SK-N-DZ (cell line): ENCODE measurements around the gene PRTG.
A peak's percentile ranks its signal among the peaks of the same experiment; 100 is the strongest.
"Not testable (repeated sequence)": the region's sequence is repeated elsewhere in the genome, so short reads cannot be mapped to it uniquely, and the experiment has no call there.

ENCODE experiments used
- DNase-seq: peaks from one replicate; pipeline ENCODE4 v3.0.0-alpha.2; 2015; ENCODE audit warnings: low spot score

Gene PRTG

DNA sequence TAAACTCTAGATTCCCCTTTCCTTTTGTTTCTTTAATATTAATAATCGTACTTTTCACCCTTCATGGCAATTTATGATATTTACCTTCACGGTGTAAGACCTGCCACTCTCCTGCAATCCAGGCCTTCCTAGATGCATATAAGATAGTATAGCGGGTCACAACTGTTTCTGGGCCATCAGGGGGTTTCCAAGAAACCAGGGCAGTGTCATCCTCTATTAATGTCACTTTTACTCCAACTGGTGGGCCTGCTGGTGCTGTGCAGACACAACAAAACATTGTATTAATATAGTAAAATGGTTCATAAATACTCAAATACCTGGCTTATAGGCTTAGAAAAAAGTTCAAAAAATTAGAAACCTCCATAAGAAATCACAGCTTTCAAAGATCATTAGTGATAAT is 105.9 kb downstream of the PRTG start:
- no peak for DNase-seq

- no peak for DNase-seq
Measured at GRCh38 chr15:55633731-55634130, 109.2 kb downstream of the PRTG start.

DNA sequence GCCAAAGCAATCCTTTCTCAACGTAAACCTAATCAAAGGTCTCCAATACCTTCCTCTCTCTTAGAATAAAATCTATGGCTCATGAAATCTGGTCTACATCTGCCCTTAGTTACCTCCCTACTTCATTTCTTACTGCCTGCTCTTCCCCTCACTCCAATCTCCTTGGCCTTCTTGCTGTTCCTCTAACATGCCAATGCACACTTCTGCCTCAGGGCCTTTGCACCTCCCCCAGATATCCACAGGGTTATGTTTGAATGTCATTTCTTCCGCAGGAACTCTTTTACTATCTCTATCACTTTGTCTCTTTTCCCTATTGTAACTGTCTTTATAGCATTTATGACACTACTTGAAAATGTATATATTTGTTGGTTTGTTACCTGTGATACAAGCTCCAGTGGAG is 110.5 kb downstream of the PRTG start:
- DNase-seq, result no peak

- DNase-seq, result no peak
Measured at GRCh38 chr15:55630858-55631257, 112.1 kb downstream of the PRTG start.

DNA sequence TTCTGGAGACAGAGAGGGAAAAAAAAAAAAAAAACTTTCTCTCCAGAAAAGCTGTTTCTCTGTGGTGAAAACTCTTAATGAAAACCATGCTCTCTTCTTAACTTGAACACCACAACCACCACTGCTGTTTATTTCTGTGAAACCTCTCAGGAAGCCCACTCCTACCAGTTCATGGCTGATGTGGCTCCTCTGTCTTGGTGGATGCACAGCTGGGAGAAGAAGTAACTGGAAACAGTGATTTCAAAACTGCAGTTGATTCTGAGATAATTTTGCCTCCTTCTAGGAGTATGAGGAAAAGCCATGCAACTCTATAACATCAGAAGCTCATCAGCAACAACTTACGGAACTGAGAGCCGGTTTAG is 114.6 kb downstream of the PRTG start:
- no peak for DNase-seq

DNA sequence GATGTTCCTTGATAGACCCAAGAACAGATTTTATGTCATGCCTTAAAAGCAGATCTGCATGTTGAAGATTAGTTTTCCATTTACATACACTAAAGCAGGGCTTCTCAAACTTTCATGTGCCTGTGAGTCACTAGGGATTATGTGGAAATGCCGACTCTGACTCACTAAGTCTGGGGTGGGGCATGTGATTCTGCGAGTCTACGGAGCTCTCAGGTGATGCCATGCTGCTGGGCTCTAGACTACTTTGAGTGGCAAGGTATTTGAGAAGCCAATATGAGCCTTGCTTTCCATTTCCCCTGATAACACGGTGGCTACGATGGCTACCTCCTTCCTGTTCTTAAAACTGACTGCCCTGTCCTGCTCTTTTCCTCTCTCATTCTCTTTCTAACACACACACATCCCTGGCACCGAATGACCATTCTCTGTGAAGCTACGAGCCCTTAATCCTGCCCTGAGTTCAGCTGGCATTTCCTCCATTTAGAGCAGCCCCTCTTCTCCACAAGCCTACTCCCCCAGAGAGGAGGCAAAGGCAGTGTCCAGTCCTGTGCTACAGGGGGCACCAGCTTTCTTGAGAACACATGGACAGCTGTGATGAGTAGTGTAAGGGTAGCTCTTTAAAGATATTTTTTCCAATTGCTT is 115.1 kb downstream of the PRTG start:
- no peak for DNase-seq

GRCh38 chr15:55619783-55620182 is 123.2 kb downstream of the PRTG start:
- DNase-seq, result no peak

GRCh38 chr15:55618387-55618786 is 124.6 kb downstream of the PRTG start:
- no peak for DNase-seq

DNA sequence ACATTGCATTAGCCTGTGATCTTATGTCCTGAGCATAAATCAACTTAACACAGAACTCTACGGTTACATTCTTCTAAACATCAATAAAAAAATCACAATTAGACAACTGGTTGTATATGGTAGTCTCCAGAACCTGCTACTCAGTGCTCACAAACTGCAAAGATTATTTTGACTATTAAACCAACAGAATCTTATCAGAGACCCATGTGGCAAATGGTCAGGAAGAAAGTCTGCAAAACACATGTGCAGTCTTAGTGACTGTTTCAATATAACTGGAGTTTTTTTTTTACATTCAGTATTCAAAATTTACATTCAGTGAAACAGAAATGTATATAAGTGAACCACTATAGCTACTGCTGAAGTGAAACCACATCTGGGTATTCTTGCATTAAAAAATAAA is 127.5 kb downstream of the PRTG start:
- DNase-seq, result no peak

- no peak for DNase-seq
Measured at GRCh38 chr15:55613727-55614126, 129.2 kb downstream of the PRTG start.

- no peak for DNase-seq
Measured at GRCh38 chr15:55606214-55606613, 136.7 kb downstream of the PRTG start.

- DNase-seq, result no peak
Measured at GRCh38 chr15:55601374-55601773, 141.6 kb downstream of the PRTG start.

DNA sequence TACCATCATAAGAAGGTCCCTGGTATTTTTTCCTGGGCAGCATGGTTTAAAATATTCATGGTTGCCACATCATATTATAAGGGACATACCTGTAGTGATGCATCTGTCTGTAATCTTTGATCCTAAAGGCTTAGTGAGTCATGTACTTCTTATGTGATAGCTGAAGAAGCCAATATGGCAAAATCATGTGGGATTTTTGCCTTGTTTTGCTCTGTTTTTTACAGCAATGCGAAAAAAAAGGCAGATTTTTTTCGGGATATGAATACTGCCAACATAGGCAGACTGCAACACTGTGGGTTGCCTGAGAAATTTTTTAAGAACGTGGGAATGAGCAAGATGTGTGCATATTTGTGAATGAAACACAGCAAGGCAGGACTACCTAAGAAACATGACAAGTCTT is 143.5 kb downstream of the PRTG start:
- no peak for DNase-seq

- DNase-seq, result not testable (repeated sequence)
Measured at GRCh38 chr15:55593019-55593418, 149.9 kb downstream of the PRTG start.

GRCh38 chr15:55590788-55591187 is 152.2 kb downstream of the PRTG start:
- no peak for DNase-seq

GRCh38 chr15:55589287-55589686 is 153.7 kb downstream of the PRTG start:
- peak; percentile 87 for DNase-seq

DNA sequence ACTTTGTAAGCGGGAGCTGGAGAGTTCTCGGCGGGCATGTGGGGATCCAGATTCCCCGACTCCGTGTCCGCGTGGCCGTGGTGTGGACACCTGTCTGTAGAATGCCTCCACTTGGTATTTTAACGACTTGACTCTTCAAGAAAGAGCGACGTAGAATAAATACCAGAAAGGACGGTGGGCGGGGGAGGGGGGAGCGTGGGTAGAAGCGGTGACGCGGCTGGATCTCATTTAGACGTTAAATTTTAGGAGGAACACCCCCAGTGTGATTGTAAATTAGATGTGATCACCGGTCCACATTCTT is 154.2 kb downstream of the PRTG start:
- DNase-seq, result no peak

GRCh38 chr15:55588070-55588814 is 154.7 kb downstream of the PRTG start, which contains the start of gene PYGO1:
TSS of gene PYGO1 (minus strand) at chr15:55588345. CDS start at chr15:55587883, 462 bp downstream.
- DNase-seq, result peak; percentile 77

DNA sequence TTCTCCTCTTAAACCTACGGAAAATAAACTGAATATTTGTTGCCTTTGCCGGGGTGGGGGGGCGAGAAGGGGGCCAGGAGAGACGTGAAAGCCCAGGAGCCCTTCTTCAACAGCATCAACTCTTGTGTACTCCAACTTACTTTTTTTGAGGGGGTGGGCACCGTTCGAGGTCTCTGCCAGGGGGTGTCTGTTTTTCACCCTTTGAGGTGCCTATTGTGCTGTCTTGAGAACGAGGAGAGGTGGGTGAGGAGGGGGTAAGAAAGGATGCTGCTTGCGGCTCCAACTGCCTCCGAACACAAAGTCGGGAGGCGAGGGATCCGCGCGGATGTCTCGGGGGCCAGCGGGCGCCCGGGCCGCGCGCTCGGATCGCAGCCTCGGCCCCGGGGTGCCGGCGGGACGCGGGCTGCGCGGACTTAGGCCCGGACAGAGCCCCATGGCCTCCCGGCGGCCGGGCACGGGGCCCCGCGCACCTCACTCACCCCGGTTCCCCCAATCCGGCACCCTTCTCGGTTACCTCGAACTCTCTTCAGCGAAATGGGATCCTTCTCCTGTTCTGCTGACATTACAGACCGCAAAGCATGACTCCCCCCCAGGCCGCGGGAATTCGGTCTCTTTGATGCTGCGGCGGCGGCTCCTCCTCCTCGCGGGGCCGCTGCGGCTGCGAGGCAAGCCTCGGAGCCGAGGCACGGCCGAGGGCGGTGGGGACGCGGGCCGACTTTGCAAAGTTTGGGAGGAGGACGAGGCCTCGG is 155.5 kb downstream of the PRTG start:
- peak; percentile 50 for DNase-seq

GRCh38 chr15:55586808-55587207 is 156.1 kb downstream of the PRTG start:
- DNase-seq, result no peak

GRCh38 chr15:55576943-55577342 is 166.0 kb downstream of the PRTG start:
- peak; percentile 36 for DNase-seq

- no peak for DNase-seq
Measured at GRCh38 chr15:55574096-55574495, 168.9 kb downstream of the PRTG start.

GRCh38 chr15:55573224-55573623 is 169.7 kb downstream of the PRTG start:
- no peak for DNase-seq
